Uterus (tissue), 2 donors: ENCODE measurements around the gene PNPLA8.

ENCODE experiments used
- POLR2A ChIP-seq, 2 donors: fragments of 450-650 bp; IDR thresholded peaks; one replicate each; pipeline ENCODE4 v1.6.1; 2016; ENCODE audit warnings: antibody characterized with exemption in 2 of 2, mild to moderate bottlenecking in 1 of 2, moderate library complexity in 1 of 2
- TF ChIP-seq, protein P1 (sequence below), 4 experiments: fragments of 200-600 bp in 2 of 4; fragments of 450-650 bp in 2 of 4; sonication (generic) in 2 of 4; IDR thresholded peaks; one replicate each; pipeline ENCODE4 v1.5.1; 2016 to 2019; ENCODE audit warnings: antibody characterized with exemption in 4 of 4, mild to moderate bottlenecking in 2 of 4, moderate library complexity in 1 of 4

GRCh38 chr7:108441392-108441955 lies 84.5 kb downstream of the PNPLA8 start:
- no peak for TF ChIP-seq POLR2A (IDR thresholded peaks at IDR 0.05)
- TF ChIP-seq, protein P1, sequence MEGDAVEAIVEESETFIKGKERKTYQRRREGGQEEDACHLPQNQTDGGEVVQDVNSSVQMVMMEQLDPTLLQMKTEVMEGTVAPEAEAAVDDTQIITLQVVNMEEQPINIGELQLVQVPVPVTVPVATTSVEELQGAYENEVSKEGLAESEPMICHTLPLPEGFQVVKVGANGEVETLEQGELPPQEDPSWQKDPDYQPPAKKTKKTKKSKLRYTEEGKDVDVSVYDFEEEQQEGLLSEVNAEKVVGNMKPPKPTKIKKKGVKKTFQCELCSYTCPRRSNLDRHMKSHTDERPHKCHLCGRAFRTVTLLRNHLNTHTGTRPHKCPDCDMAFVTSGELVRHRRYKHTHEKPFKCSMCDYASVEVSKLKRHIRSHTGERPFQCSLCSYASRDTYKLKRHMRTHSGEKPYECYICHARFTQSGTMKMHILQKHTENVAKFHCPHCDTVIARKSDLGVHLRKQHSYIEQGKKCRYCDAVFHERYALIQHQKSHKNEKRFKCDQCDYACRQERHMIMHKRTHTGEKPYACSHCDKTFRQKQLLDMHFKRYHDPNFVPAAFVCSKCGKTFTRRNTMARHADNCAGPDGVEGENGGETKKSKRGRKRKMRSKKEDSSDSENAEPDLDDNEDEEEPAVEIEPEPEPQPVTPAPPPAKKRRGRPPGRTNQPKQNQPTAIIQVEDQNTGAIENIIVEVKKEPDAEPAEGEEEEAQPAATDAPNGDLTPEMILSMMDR (IDR thresholded peaks at IDR 0.05) = no peak
